Panc1 (cell line): Measurements from ENCODE around the gene FAM107A.

ENCODE experiments used
- POLR2AphosphoS5 ChIP-seq: IDR thresholded peaks from 2 replicates; pipeline ENCODE4 v1.6.1; 2012; ENCODE audit warnings: mild to moderate bottlenecking, low read depth, low read length, moderate library complexity
- SIN3A ChIP-seq: IDR thresholded peaks from 2 replicates; pipeline ENCODE4 v1.6.1; 2012; ENCODE audit warnings: low read depth, mild to moderate bottlenecking, low read length, moderate library complexity, borderline replicate concordance; ENCODE audit not compliant: insufficient read depth
- TF ChIP-seq, protein P1 (sequence below): fragments of 450-650 bp; IDR thresholded peaks from 2 replicates; pipeline ENCODE4 v1.5.1; 2017; ENCODE audit warnings: mild to moderate bottlenecking

GRCh38 chr3:58518291-58518789, 58.9 kb downstream of the FAM107A start:
- TF ChIP-seq, protein P1, sequence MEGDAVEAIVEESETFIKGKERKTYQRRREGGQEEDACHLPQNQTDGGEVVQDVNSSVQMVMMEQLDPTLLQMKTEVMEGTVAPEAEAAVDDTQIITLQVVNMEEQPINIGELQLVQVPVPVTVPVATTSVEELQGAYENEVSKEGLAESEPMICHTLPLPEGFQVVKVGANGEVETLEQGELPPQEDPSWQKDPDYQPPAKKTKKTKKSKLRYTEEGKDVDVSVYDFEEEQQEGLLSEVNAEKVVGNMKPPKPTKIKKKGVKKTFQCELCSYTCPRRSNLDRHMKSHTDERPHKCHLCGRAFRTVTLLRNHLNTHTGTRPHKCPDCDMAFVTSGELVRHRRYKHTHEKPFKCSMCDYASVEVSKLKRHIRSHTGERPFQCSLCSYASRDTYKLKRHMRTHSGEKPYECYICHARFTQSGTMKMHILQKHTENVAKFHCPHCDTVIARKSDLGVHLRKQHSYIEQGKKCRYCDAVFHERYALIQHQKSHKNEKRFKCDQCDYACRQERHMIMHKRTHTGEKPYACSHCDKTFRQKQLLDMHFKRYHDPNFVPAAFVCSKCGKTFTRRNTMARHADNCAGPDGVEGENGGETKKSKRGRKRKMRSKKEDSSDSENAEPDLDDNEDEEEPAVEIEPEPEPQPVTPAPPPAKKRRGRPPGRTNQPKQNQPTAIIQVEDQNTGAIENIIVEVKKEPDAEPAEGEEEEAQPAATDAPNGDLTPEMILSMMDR = no peak
- TF ChIP-seq SIN3A (no peak), POLR2AphosphoS5 (no peak)
